Spleen (tissue), 7 donors: ENCODE data around the gene MRPL38.

Experiments used
- POLR2A ChIP-seq, 3 donors: fragments of 450-650 bp; IDR thresholded peaks; one replicate each; pipeline ENCODE4 v1.5.1; 2017; ENCODE audit warnings: antibody characterized with exemption in 3 of 3, mild to moderate bottlenecking in 1 of 3
- TF ChIP-seq, protein P1 (sequence below), 11 experiments: fragments of 200-600 bp in 7 of 11; fragments of 450-650 bp in 4 of 11; sonication (generic) in 4 of 11; IDR thresholded peaks in 8 of 11; conservative IDR thresholded peaks in 3 of 11; 1 replicate in 7 of 11; 2 replicates in 4 of 11; pipeline versions ENCODE4 v1.4.0 to v1.8.0; 2016 to 2021; ENCODE audit warnings: antibody characterized with exemption in 11 of 11, inconsistent platforms in 4 of 11, mild to moderate bottlenecking in 1 of 11
- donor health status: DM: no; HTN: no; CAD: no; lungs with moderate emphysema.
- donor health status: DM: no; HTN: no; CAD: no.
- donor health status: DM: no; HTN: no; CAD: no.

DNA sequence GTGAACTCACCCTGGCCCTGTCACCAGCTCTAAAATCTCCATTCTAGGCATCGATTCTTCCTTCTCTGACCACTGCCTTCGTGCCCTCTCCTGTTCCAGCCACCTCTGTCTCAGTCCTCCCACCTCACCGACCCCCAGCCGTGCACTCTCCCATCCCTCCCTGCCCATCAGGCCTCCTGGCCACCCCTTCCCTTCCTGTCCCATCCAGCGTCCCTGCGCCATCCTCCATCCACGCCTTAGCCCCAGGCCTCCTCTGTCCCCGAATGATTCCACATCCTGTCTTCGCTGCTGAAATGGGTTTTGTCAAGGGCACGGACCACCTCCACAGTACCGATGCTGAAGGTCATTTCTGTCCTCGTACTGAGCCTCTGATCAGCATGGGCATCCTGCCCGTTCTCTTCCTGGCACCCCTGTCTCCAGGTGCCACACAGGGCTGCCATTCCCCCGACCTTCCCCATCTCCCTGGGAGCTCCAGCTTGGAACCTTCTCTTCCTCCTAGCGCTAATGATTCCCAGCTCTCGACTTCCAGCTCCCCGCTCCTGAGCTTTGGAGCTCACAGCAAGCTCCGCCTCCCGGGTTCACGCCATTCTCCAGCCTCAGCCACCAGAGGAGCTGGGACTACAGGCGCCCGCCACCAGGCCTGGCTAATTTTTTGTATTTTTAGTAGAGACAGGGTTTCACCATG is 10.5 kb downstream of the MRPL38 start:
- TF ChIP-seq, protein P1, sequence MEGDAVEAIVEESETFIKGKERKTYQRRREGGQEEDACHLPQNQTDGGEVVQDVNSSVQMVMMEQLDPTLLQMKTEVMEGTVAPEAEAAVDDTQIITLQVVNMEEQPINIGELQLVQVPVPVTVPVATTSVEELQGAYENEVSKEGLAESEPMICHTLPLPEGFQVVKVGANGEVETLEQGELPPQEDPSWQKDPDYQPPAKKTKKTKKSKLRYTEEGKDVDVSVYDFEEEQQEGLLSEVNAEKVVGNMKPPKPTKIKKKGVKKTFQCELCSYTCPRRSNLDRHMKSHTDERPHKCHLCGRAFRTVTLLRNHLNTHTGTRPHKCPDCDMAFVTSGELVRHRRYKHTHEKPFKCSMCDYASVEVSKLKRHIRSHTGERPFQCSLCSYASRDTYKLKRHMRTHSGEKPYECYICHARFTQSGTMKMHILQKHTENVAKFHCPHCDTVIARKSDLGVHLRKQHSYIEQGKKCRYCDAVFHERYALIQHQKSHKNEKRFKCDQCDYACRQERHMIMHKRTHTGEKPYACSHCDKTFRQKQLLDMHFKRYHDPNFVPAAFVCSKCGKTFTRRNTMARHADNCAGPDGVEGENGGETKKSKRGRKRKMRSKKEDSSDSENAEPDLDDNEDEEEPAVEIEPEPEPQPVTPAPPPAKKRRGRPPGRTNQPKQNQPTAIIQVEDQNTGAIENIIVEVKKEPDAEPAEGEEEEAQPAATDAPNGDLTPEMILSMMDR (IDR thresholded peaks at IDR 0.05 in 8 of 11, conservative IDR thresholded peaks at IDR 0.05 in 3 of 11), result no peak
- no peak for TF ChIP-seq POLR2A (IDR thresholded peaks at IDR 0.05)
